ENCODE data around the gene MCCD1. TPM values are rescaled to one million over a fixed set of nuclear protein-coding genes. Genes with fewer than 3 reads are reported as not detected.
"Not testable (repeated sequence)": the region's sequence is repeated elsewhere in the genome, so short reads cannot be mapped to it uniquely, and the experiment has no call there.

MCCD1 gene
- total and polyA plus RNA-seq, 4 donors = 0.33 TPM; not detected in 3

GRCh38 chr6:31490115-31490873 lies 38.5 kb upstream of the MCCD1 start:
- WGBS (ENCODE audit: insufficient coverage) = 78% methylated on average over 7 of the region's 16 CpGs
- H3K4me3 ChIP-seq (ENCODE audit: low read depth, low read length) = no peak overlapping the region
- DNase-seq (ENCODE audit: low read depth in 4 of 6, low spot score in 6 of 6) = no peak
- peaks cover 32% of the 10 kb centered on the region for H3K27me3 ChIP-seq (ENCODE audit: control insufficient read depth, insufficient read depth, low read length)
- H3K27ac ChIP-seq (ENCODE audit: low read depth, low read length) = no peak overlapping the region
- no peaks in the 10 kb centered on the region for H3K9me3 ChIP-seq (ENCODE audit: control insufficient read depth, insufficient read depth, low read length)
- H3K4me1 ChIP-seq (ENCODE audit: control insufficient read depth, insufficient read depth, low read length) = peaks cover 13% of the 10 kb centered on the region
- no peaks in the 10 kb centered on the region for H3K36me3 ChIP-seq (ENCODE audit: control insufficient read depth, insufficient read depth, low read length)

- H3K27ac ChIP-seq (ENCODE audit: low read depth, low read length); H3K4me3 ChIP-seq (ENCODE audit: low read depth, low read length); H3K36me3 ChIP-seq (ENCODE audit: control insufficient read depth, insufficient read depth, low read length); DNase-seq (ENCODE audit: low read depth in 4 of 6, low spot score in 6 of 6); H3K9me3 ChIP-seq (ENCODE audit: control insufficient read depth, insufficient read depth, low read length): not testable (repeated sequence)
- peaks cover 22% of the 10 kb centered on the region for H3K4me1 ChIP-seq (ENCODE audit: control insufficient read depth, insufficient read depth, low read length)
- 0% methylated on average over 1 of the region's 2 CpGs for WGBS (ENCODE audit: insufficient coverage)
- H3K27me3 ChIP-seq (ENCODE audit: control insufficient read depth, insufficient read depth, low read length) = peaks cover 58% of the 10 kb centered on the region
These were observed 35.2 kb upstream of the MCCD1 start for GRCh38 chr6:31493550-31493874.

GRCh38 chr6:31493875-31494694 lies 34.7 kb upstream of the MCCD1 start:
- H3K27ac ChIP-seq (ENCODE audit: low read depth, low read length) = no peak overlapping the region
- peaks cover 64% of the 10 kb centered on the region for H3K27me3 ChIP-seq (ENCODE audit: control insufficient read depth, insufficient read depth, low read length)

GRCh38 chr6:31495580-31495979 lies 33.2 kb upstream of the MCCD1 start:
- H3K9me3 ChIP-seq (ENCODE audit: control insufficient read depth, insufficient read depth, low read length) = no peaks in the 10 kb centered on the region
- H3K4me1 ChIP-seq (ENCODE audit: control insufficient read depth, insufficient read depth, low read length) = peaks cover 30% of the 10 kb centered on the region
- no peak for DNase-seq (ENCODE audit: low read depth in 4 of 6, low spot score in 6 of 6)
- 78% methylated on average over 1 of the region's 2 CpGs for WGBS (ENCODE audit: insufficient coverage)
- no peak overlapping the region for H3K4me3 ChIP-seq (ENCODE audit: low read depth, low read length)
- no peaks in the 10 kb centered on the region for H3K36me3 ChIP-seq (ENCODE audit: control insufficient read depth, insufficient read depth, low read length)
- H3K27me3 ChIP-seq (ENCODE audit: control insufficient read depth, insufficient read depth, low read length) = peaks cover 71% of the 10 kb centered on the region
- H3K27ac ChIP-seq (ENCODE audit: low read depth, low read length) = no peak overlapping the region

More at GRCh38 chr6:31493875-31494694, 34.7 kb upstream of the MCCD1 start:
- Histone ChIP-seq H3K4me3 (ENCODE audit: low read depth, low read length) (peak overlapping the region; percentile 42), H3K4me1 (ENCODE audit: control insufficient read depth, insufficient read depth, low read length) (peaks cover 28% of the 10 kb centered on the region), H3K9me3 (ENCODE audit: control insufficient read depth, insufficient read depth, low read length) (no peaks in the 10 kb centered on the region), H3K36me3 (ENCODE audit: control insufficient read depth, insufficient read depth, low read length) (no peaks in the 10 kb centered on the region)
- under 1% methylated on average over 56 of the region's 58 CpGs for WGBS (ENCODE audit: insufficient coverage)
- DNase-seq (ENCODE audit: low read depth in 4 of 6, low spot score in 6 of 6) = peak in 3 of 6 donors; percentile 6 to 59 (median 57)

GRCh38 chr6:31496826-31497225 lies 31.9 kb upstream of the MCCD1 start:
- peaks cover 30% of the 10 kb centered on the region for H3K4me1 ChIP-seq (ENCODE audit: control insufficient read depth, insufficient read depth, low read length)
- not testable (repeated sequence) for H3K9me3 ChIP-seq (ENCODE audit: control insufficient read depth, insufficient read depth, low read length); H3K27ac ChIP-seq (ENCODE audit: low read depth, low read length); H3K36me3 ChIP-seq (ENCODE audit: control insufficient read depth, insufficient read depth, low read length); H3K4me3 ChIP-seq (ENCODE audit: low read depth, low read length); DNase-seq (ENCODE audit: low read depth in 4 of 6, low spot score in 6 of 6)
- peaks cover 66% of the 10 kb centered on the region for H3K27me3 ChIP-seq (ENCODE audit: control insufficient read depth, insufficient read depth, low read length)
- WGBS (ENCODE audit: insufficient coverage) = 30% methylated on average over 4 of the region's 4 CpGs

- WGBS (ENCODE audit: insufficient coverage) = under 1% methylated on average over 60 of the region's 64 CpGs
- Histone ChIP-seq H3K27ac (ENCODE audit: low read depth, low read length) (no peak within 1 kb of the TSS), H3K27me3 (ENCODE audit: control insufficient read depth, insufficient read depth, low read length) (peaks cover 64% of the 10 kb centered on the region), H3K9me3 (ENCODE audit: control insufficient read depth, insufficient read depth, low read length) (no peaks in the 10 kb centered on the region), H3K36me3 (ENCODE audit: control insufficient read depth, insufficient read depth, low read length) (no peaks in the 10 kb centered on the region), H3K4me1 (ENCODE audit: control insufficient read depth, insufficient read depth, low read length) (peaks cover 30% of the 10 kb centered on the region), H3K4me3 (ENCODE audit: low read depth, low read length) (peak within 1 kb of the TSS; percentile 18)
- peak in 3 of 6 donors; percentile 6 to 74 (median 70) for DNase-seq (ENCODE audit: low read depth in 4 of 6, low spot score in 6 of 6)
These were observed 31.0 kb upstream of the MCCD1 start, which contains the start of gene MICB for GRCh38 chr6:31497531-31498476. MICB (plus strand) TSS chr6:31498145; CDS start chr6:31498194, 49 bp downstream.

GRCh38 chr6:31498748-31499147 lies 30.0 kb upstream of the MCCD1 start:
- Histone ChIP-seq H3K36me3 (ENCODE audit: control insufficient read depth, insufficient read depth, low read length) (no peaks in the 10 kb centered on the region), H3K9me3 (ENCODE audit: control insufficient read depth, insufficient read depth, low read length) (no peaks in the 10 kb centered on the region), H3K27ac (ENCODE audit: low read depth, low read length) (no peak overlapping the region), H3K4me1 (ENCODE audit: control insufficient read depth, insufficient read depth, low read length) (peaks cover 28% of the 10 kb centered on the region), H3K4me3 (ENCODE audit: low read depth, low read length) (no peak overlapping the region), H3K27me3 (ENCODE audit: control insufficient read depth, insufficient read depth, low read length) (peaks cover 58% of the 10 kb centered on the region)
- no peak for DNase-seq (ENCODE audit: low read depth in 4 of 6, low spot score in 6 of 6)
- 3% methylated on average over 20 of the region's 21 CpGs for WGBS (ENCODE audit: insufficient coverage)

GRCh38 chr6:31499648-31500047 lies 29.1 kb upstream of the MCCD1 start:
- no CpG with 5 or more reads among the region's 2 CpGs for WGBS (ENCODE audit: insufficient coverage)
- H3K36me3 ChIP-seq (ENCODE audit: control insufficient read depth, insufficient read depth, low read length); H3K27ac ChIP-seq (ENCODE audit: low read depth, low read length); H3K4me3 ChIP-seq (ENCODE audit: low read depth, low read length); DNase-seq (ENCODE audit: low read depth in 4 of 6, low spot score in 6 of 6); H3K9me3 ChIP-seq (ENCODE audit: control insufficient read depth, insufficient read depth, low read length): not testable (repeated sequence)
- peaks cover 19% of the 10 kb centered on the region for H3K4me1 ChIP-seq (ENCODE audit: control insufficient read depth, insufficient read depth, low read length)
- peaks cover 50% of the 10 kb centered on the region for H3K27me3 ChIP-seq (ENCODE audit: control insufficient read depth, insufficient read depth, low read length)

- no peak for DNase-seq (ENCODE audit: low read depth in 4 of 6, low spot score in 6 of 6)
- peaks cover 27% of the 10 kb centered on the region for H3K27me3 ChIP-seq (ENCODE audit: control insufficient read depth, insufficient read depth, low read length)
- no peaks in the 10 kb centered on the region for H3K9me3 ChIP-seq (ENCODE audit: control insufficient read depth, insufficient read depth, low read length)
- H3K4me1 ChIP-seq (ENCODE audit: control insufficient read depth, insufficient read depth, low read length) = peaks cover 15% of the 10 kb centered on the region
- H3K36me3 ChIP-seq (ENCODE audit: control insufficient read depth, insufficient read depth, low read length) = no peaks in the 10 kb centered on the region
- no peak overlapping the region for H3K4me3 ChIP-seq (ENCODE audit: low read depth, low read length)
- no peak overlapping the region for H3K27ac ChIP-seq (ENCODE audit: low read depth, low read length)
These were observed 26.2 kb upstream of the MCCD1 start for GRCh38 chr6:31502586-31502985.
